ENCODE data around the gene EFHD1. TPM values are rescaled to one million over a fixed set of nuclear protein-coding genes. Genes with fewer than 3 reads are reported as not detected.

EFHD1 gene
- polyA plus RNA-seq, 1 donor = 1.7 TPM

DNA sequence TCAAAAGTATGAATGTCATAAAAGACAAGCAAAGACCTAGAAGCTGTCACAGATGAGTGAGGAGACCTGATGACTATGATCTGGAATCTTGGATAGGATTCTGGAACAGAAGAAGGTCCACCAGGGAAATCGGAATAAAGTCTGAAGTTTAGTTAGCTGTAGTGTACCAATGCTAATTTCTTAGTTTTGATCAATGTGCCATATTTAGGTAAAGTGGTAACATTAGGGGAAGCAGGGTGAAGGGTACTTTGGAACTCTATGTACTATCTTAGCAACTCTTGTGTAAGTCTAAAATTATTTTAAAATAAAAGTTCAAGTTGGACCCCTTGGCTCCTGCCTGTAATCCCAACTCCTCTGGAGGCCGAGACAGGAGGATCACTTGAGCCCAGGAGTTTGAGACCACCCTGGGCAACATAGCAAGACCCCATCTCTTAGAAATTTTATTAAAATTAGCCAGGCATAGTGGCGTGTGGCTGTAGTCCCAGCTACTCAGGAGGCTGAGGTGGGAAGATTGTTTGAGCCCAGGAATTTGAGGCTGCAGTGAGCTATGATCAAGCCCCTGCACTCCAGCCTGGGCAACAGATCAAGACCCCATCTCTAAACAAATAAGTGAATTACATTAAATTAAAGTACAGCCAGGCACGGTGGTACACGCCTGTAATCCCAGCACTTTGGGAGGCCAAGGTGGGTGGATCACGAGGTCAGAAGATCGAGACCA lies 35.9 kb upstream of the EFHD1 start:
- no peaks in the 10 kb centered on the region for H3K27me3 ChIP-seq (ENCODE audit: control insufficient read depth, insufficient read depth, low read length)
- peaks cover 22% of the 10 kb centered on the region for H3K4me1 ChIP-seq (ENCODE audit: control insufficient read depth, insufficient read depth, low read length)
- no CpG with 5 or more reads among the region's 7 CpGs for WGBS (ENCODE audit: insufficient coverage, low lambda C conversion rate)
- H3K9me3 ChIP-seq (ENCODE audit: control insufficient read depth, low read depth, low read length) = no peaks in the 10 kb centered on the region
- H3K36me3 ChIP-seq (ENCODE audit: control insufficient read depth, insufficient read depth, low read length) = no peaks in the 10 kb centered on the region
- no peak overlapping the region for H3K4me3 ChIP-seq (ENCODE audit: low read length)
- H3K27ac ChIP-seq (ENCODE audit: low read length) = no peak overlapping the region
- DNase-seq = no peak

GRCh38 chr2:232598293-232598692 lies 35.1 kb upstream of the EFHD1 start:
- DNase-seq = no peak
- H3K27ac ChIP-seq (ENCODE audit: low read length) = no peak overlapping the region
- H3K36me3 ChIP-seq (ENCODE audit: control insufficient read depth, insufficient read depth, low read length) = no peaks in the 10 kb centered on the region
- peaks cover 17% of the 10 kb centered on the region for H3K4me1 ChIP-seq (ENCODE audit: control insufficient read depth, insufficient read depth, low read length)
- no CpG with 5 or more reads among the region's 4 CpGs for WGBS (ENCODE audit: insufficient coverage, low lambda C conversion rate)
- H3K9me3 ChIP-seq (ENCODE audit: control insufficient read depth, low read depth, low read length) = no peaks in the 10 kb centered on the region
- H3K27me3 ChIP-seq (ENCODE audit: control insufficient read depth, insufficient read depth, low read length) = no peaks in the 10 kb centered on the region
- H3K4me3 ChIP-seq (ENCODE audit: low read length) = no peak overlapping the region

GRCh38 chr2:232600053-232600773 lies 33.2 kb upstream of the EFHD1 start:
- no peak for DNase-seq

GRCh38 chr2:232603283-232603682 lies 30.1 kb upstream of the EFHD1 start:
- Histone ChIP-seq H3K9me3 (ENCODE audit: control insufficient read depth, low read depth, low read length) (no peaks in the 10 kb centered on the region), H3K27me3 (ENCODE audit: control insufficient read depth, insufficient read depth, low read length) (no peaks in the 10 kb centered on the region), H3K4me3 (ENCODE audit: low read length) (no peak overlapping the region), H3K36me3 (ENCODE audit: control insufficient read depth, insufficient read depth, low read length) (no peaks in the 10 kb centered on the region), H3K4me1 (ENCODE audit: control insufficient read depth, insufficient read depth, low read length) (no peaks in the 10 kb centered on the region), H3K27ac (ENCODE audit: low read length) (no peak overlapping the region)
- DNase-seq = no peak
- WGBS (ENCODE audit: insufficient coverage, low lambda C conversion rate) = 83% methylated on average over 2 of the region's 3 CpGs

More at GRCh38 chr2:232600053-232600773, 33.2 kb upstream of the EFHD1 start:
- H3K36me3 ChIP-seq (ENCODE audit: control insufficient read depth, insufficient read depth, low read length) = no peaks in the 10 kb centered on the region
- no peak overlapping the region for H3K27ac ChIP-seq (ENCODE audit: low read length)
- H3K4me1 ChIP-seq (ENCODE audit: control insufficient read depth, insufficient read depth, low read length) = no peaks in the 10 kb centered on the region
- no peak overlapping the region for H3K4me3 ChIP-seq (ENCODE audit: low read length)
- no CpG with 5 or more reads among the region's 17 CpGs for WGBS (ENCODE audit: insufficient coverage, low lambda C conversion rate)
- no peaks in the 10 kb centered on the region for H3K27me3 ChIP-seq (ENCODE audit: control insufficient read depth, insufficient read depth, low read length)
- H3K9me3 ChIP-seq (ENCODE audit: control insufficient read depth, low read depth, low read length) = no peaks in the 10 kb centered on the region

DNA sequence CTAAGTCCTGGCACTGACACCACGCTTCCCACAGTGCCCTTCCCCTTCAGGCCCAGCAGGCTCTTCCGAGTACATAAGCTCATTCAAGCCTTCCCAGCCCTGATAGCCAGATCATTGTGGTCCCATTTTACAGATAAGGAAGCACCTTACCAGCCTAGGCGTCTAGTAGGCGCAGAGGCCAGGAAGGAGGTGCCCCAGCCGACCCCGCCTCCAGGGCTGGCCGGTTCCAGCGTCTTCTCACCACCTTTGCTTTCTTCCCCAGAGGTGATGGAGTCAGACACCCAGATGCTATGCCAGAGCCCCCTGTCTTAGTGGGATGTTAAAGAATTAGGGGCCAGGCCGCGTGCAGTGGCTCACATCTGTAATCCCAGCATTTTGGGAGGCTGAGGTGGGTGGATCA lies 28.9 kb upstream of the EFHD1 start:
- WGBS (ENCODE audit: insufficient coverage, low lambda C conversion rate) = no CpG with 5 or more reads among the region's 10 CpGs
- Histone ChIP-seq H3K9me3 (ENCODE audit: control insufficient read depth, low read depth, low read length) (no peaks in the 10 kb centered on the region), H3K27ac (ENCODE audit: low read length) (no peak overlapping the region), H3K4me3 (ENCODE audit: low read length) (no peak overlapping the region), H3K27me3 (ENCODE audit: control insufficient read depth, insufficient read depth, low read length) (no peaks in the 10 kb centered on the region), H3K36me3 (ENCODE audit: control insufficient read depth, insufficient read depth, low read length) (no peaks in the 10 kb centered on the region), H3K4me1 (ENCODE audit: control insufficient read depth, insufficient read depth, low read length) (no peaks in the 10 kb centered on the region)
- DNase-seq = no peak

DNA sequence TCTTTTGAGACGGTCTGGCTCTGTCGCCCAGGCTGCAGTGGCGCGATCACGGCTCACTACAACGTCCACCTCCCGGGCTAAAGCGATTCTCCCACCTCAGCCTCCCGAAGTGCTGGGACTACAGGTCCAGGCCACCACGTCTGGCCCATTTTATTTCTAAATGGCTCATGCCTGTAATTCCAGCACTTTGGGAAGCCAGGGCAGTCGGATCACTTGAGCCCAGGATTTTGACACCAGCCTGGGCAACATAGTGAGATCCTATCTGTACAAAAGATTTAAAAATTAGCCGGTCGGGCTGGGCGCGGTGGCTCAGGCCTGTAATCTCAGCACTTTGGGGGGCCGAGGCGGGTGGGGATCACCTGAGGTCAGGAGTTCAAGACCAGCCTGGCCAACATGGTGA lies 26.4 kb upstream of the EFHD1 start:
- Histone ChIP-seq H3K27ac (ENCODE audit: low read length) (no peak overlapping the region), H3K36me3 (ENCODE audit: control insufficient read depth, insufficient read depth, low read length) (no peaks in the 10 kb centered on the region), H3K9me3 (ENCODE audit: control insufficient read depth, low read depth, low read length) (no peaks in the 10 kb centered on the region), H3K27me3 (ENCODE audit: control insufficient read depth, insufficient read depth, low read length) (no peaks in the 10 kb centered on the region), H3K4me1 (ENCODE audit: control insufficient read depth, insufficient read depth, low read length) (no peaks in the 10 kb centered on the region), H3K4me3 (ENCODE audit: low read length) (no peak overlapping the region)
- no peak for DNase-seq
- WGBS (ENCODE audit: insufficient coverage, low lambda C conversion rate) = 40% methylated on average over 1 of the region's 17 CpGs

DNA sequence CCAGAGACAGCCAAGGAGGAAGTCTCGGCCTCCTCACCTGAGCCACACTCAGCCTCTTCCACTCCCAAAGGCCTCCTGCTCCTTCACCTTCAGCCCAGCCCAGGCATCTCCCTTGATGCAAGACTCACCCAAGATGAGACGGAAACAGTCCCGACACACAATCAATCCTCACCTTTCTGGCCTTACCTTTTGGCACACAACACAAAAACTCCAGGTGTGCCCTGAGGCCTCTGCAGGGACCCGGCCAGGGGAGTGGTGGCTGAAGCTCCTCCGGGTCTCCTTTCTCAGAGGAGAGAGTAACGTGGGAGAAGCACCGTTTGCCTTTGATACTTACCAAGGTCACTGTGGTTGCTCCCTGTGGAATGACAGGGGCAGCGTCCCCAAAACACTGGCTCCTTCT lies 23.8 kb upstream of the EFHD1 start:
- H3K36me3 ChIP-seq (ENCODE audit: control insufficient read depth, insufficient read depth, low read length) = no peaks in the 10 kb centered on the region
- no CpG with 5 or more reads among the region's 8 CpGs for WGBS (ENCODE audit: insufficient coverage, low lambda C conversion rate)
- no peaks in the 10 kb centered on the region for H3K9me3 ChIP-seq (ENCODE audit: control insufficient read depth, low read depth, low read length)
- H3K27ac ChIP-seq (ENCODE audit: low read length) = no peak overlapping the region
- no peaks in the 10 kb centered on the region for H3K4me1 ChIP-seq (ENCODE audit: control insufficient read depth, insufficient read depth, low read length)
- H3K4me3 ChIP-seq (ENCODE audit: low read length) = no peak overlapping the region
- no peak for DNase-seq
- no peaks in the 10 kb centered on the region for H3K27me3 ChIP-seq (ENCODE audit: control insufficient read depth, insufficient read depth, low read length)

DNA sequence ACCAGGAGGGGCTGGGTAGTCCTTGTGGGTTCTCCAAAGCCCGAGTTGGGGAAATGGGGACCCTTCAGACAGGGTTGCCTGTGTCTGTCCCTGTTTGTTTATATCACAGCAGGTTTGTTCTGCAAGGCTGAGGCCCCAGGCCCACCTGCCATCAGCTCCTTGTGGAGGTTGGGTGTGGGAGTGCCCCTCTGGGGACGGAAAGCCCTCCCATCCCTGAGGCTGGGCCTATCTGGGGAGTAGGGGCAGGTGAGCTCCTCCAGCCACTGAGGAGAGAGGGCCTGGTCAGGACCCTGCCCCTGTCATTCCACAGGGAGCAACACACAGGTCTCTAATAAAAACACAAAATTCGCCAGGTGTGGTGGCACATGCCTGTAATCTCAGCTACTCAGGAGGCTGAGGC lies 23.3 kb upstream of the EFHD1 start:
- no peaks in the 10 kb centered on the region for H3K4me1 ChIP-seq (ENCODE audit: control insufficient read depth, insufficient read depth, low read length)
- no peak for DNase-seq
- no peaks in the 10 kb centered on the region for H3K27me3 ChIP-seq (ENCODE audit: control insufficient read depth, insufficient read depth, low read length)
- no peak overlapping the region for H3K4me3 ChIP-seq (ENCODE audit: low read length)
- no CpG with 5 or more reads among the region's 3 CpGs for WGBS (ENCODE audit: insufficient coverage, low lambda C conversion rate)
- H3K27ac ChIP-seq (ENCODE audit: low read length) = no peak overlapping the region
- no peaks in the 10 kb centered on the region for H3K9me3 ChIP-seq (ENCODE audit: control insufficient read depth, low read depth, low read length)
- no peaks in the 10 kb centered on the region for H3K36me3 ChIP-seq (ENCODE audit: control insufficient read depth, insufficient read depth, low read length)

DNA sequence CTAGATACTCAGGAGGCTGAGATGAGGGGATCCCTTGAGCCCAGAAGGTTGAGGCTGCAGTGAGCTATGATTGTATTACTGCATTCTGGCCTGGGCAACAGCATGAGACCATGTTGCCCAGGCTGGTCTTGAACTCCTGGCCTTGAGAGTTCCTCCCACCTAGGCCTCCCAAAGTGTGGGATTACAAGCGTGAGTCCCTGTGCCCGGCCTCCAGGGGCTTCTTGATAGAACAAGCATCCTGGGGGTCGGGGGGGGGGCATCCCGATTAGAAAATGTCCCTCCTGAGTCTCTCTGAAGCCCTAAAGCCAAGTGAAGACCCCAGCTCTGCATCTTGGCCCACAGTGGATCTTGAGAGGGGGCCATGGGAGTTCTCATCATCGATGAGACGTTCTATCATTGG lies 22.3 kb upstream of the EFHD1 start:
- Histone ChIP-seq H3K27me3 (ENCODE audit: control insufficient read depth, insufficient read depth, low read length) (no peaks in the 10 kb centered on the region), H3K4me3 (ENCODE audit: low read length) (no peak overlapping the region), H3K36me3 (ENCODE audit: control insufficient read depth, insufficient read depth, low read length) (no peaks in the 10 kb centered on the region), H3K9me3 (ENCODE audit: control insufficient read depth, low read depth, low read length) (no peaks in the 10 kb centered on the region), H3K27ac (ENCODE audit: low read length) (no peak overlapping the region), H3K4me1 (ENCODE audit: control insufficient read depth, insufficient read depth, low read length) (no peaks in the 10 kb centered on the region)
- no CpG with 5 or more reads among the region's 6 CpGs for WGBS (ENCODE audit: insufficient coverage, low lambda C conversion rate)
- no peak for DNase-seq

- no peak for DNase-seq
- Histone ChIP-seq H3K36me3 (ENCODE audit: control insufficient read depth, insufficient read depth, low read length) (no peaks in the 10 kb centered on the region), H3K4me1 (ENCODE audit: control insufficient read depth, insufficient read depth, low read length) (no peaks in the 10 kb centered on the region), H3K9me3 (ENCODE audit: control insufficient read depth, low read depth, low read length) (no peaks in the 10 kb centered on the region), H3K4me3 (ENCODE audit: low read length) (no peak overlapping the region), H3K27ac (ENCODE audit: low read length) (no peak overlapping the region), H3K27me3 (ENCODE audit: control insufficient read depth, insufficient read depth, low read length) (no peaks in the 10 kb centered on the region)
- no CpG with 5 or more reads among the region's 9 CpGs for WGBS (ENCODE audit: insufficient coverage, low lambda C conversion rate)
These were observed 21.7 kb upstream of the EFHD1 start for GRCh38 chr2:232611559-232612218.

All from large intestine (tissue), 3 donors.